Transverse colon (tissue), 4 donors: ENCODE results near the gene HOXC13. TPM values are rescaled to one million over a fixed set of nuclear protein-coding genes. Genes with fewer than 3 reads are reported as not detected.

Experiments
- DNase-seq: peaks from one replicate; pipeline ENCODE4 v3.0.0-alpha.2; 2019
- H3K27ac ChIP-seq, 4 donors: fragments of 200-600 bp; sonication (generic); 2 replicates each; pipeline ENCODE4 v1.5.1; 2016 to 2018; ENCODE audit warnings: inconsistent platforms in 4 of 4
- H3K27me3 ChIP-seq: fragments of 200-600 bp; sonication (generic); 2 replicates; pipeline ENCODE4 v1.5.1; 2017; ENCODE audit warnings: inconsistent platforms
- H3K36me3 ChIP-seq, 4 donors: fragments of 200-600 bp; sonication (generic); 2 replicates each; pipeline ENCODE4 v1.5.1; 2017 to 2019; ENCODE audit warnings: inconsistent platforms in 4 of 4
- H3K4me1 ChIP-seq, 4 donors: fragments of 200-600 bp; sonication (generic); 2 replicates each; pipeline ENCODE4 v1.5.1; 2017 to 2020; ENCODE audit warnings: inconsistent platforms in 4 of 4
- H3K4me3 ChIP-seq, 4 donors: fragments of 200-600 bp; sonication (generic); 1 replicate in 1 of 4; 2 replicates in 3 of 4; pipeline versions ENCODE4 v1.5.1 to v1.6.1; 2017 to 2019; ENCODE audit warnings: inconsistent platforms in 4 of 4
- H3K9me3 ChIP-seq, 2 donors: fragments of 200-600 bp; sonication (generic); 2 replicates each; pipeline ENCODE4 v1.5.1; 2017 to 2019; ENCODE audit warnings: inconsistent platforms in 2 of 2
- EP300 ChIP-seq: sonication (generic); formaldehyde crosslinking; IDR thresholded peaks from one replicate; pipeline ENCODE4 v1.6.1; 2017; ENCODE audit warnings: antibody characterized with exemption, low read depth
- POLR2A ChIP-seq: fragments of 450-650 bp; IDR thresholded peaks from one replicate; pipeline ENCODE4 v1.6.1; 2016; ENCODE audit warnings: antibody characterized with exemption, mild to moderate bottlenecking, moderate library complexity
- POLR2AphosphoS5 ChIP-seq, 3 donors: sonication (generic); formaldehyde crosslinking; IDR thresholded peaks; one replicate each; pipeline ENCODE4 v1.6.1; 2016; ENCODE audit warnings: antibody characterized with exemption in 3 of 3
- WGBS, 2 donors: methylation state at CpG; one replicate each; pipeline ENCODE4 v1.1.5; 2018; ENCODE audit warnings: low coverage in 1 of 2; 5-methylcytosine and 5-hydroxymethylcytosine counted together
- in situ Hi-C, 4 donors: fragments of 200-750 bp; cut with MboI; loops; one replicate each; pipeline versions ENCODE4 v1.15.0 to v1.15.1; 2017; ENCODE audit warnings: low sequenced_read_pairs in 3 of 4, low pct_ligation_motif_present in 1 of 4, low pct_unique_long_range_greater_than_20kb in 1 of 4
- intact Hi-C: fragments of 100-400 bp; cut with DNase I; formaldehyde crosslinking; loops from one replicate; pipeline ENCODE4 v1.15.1; 2023; ENCODE audit warnings: low total_unique reads
- total RNA-seq, 4 donors: library from RNA; depleted of rRNA; stranded (reverse); fragments of >200 nt; gene quantifications; one replicate each; pipeline ENCODE4 v1.1.0, GENCODE V29; 2016
- TF ChIP-seq, protein P1 (sequence below), 5 experiments: fragments of 200-600 bp in 3 of 5; fragments of 450-650 bp in 2 of 5; sonication (generic) in 3 of 5; IDR thresholded peaks; 1 replicate in 2 of 5; 2 replicates in 3 of 5; pipeline ENCODE4 v1.5.1; 2016 to 2017; ENCODE audit warnings: antibody characterized with exemption in 5 of 5, inconsistent platforms in 3 of 5, mild to moderate bottlenecking in 2 of 5, moderate library complexity in 1 of 5

Gene HOXC13
- total RNA-seq, 4 donors from 2014 or later: not detected

DNA sequence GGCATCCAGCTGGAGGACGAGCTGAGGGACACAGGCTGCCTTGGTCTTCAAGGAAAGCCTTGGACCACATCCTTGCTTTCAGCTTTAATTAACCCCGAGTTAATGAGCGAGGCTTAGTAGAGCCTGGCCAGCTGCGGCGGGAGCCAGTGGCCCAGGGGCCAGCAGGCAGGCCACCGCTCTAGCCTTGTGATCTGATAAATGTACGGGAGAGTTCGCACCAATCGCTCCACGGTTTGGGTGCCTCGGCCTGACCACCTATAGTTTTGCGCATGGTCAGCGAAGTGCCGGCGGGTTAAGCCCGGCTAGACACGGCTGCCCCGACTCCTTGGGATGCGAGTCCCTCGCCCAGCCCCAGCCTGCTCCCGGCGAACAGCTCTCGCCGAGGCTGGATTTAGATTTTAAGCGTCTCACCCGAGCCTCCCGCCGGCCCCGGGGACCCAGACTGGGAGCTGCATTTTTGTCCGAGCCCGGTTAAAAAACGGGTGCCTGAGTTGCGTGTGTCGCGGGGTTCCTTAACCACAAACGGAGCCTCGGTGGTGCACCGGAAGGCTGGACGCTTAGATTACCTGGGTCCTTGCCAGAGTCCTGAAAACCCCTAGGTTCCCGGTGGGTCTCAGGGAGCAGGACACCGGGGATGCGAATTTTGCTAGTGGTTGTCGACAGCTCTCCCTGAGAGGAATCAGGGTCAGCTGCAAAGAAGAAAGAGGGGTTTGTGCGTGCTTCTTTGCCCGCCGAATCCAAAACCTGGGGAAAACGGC is 13.1 kb downstream of the HOXC13 start:
- H3K4me1 ChIP-seq: peaks cover 0 to 3% (median 0%) of the 10 kb centered on the region in 4 donors
- H3K36me3 ChIP-seq: no peaks in the 10 kb centered on the region
- H3K9me3 ChIP-seq: no peaks in the 10 kb centered on the region
- WGBS, 2 donors: 19% methylated on average over 47 of the region's 47 CpGs; no CpG with 5 or more reads in 1 of the 2 donors
- H3K27me3 ChIP-seq: peaks cover 100% of the 10 kb centered on the region
- in situ Hi-C loops: no loop called here
- no peak overlapping the region for H3K27ac ChIP-seq
- no peak overlapping the region for H3K4me3 ChIP-seq
- DNase-seq: no peak
- TF ChIP-seq POLR2A (no peak), EP300 (no peak), POLR2AphosphoS5 (IDR thresholded peaks at IDR 0.05) (no peak)
- TF ChIP-seq, protein P1, sequence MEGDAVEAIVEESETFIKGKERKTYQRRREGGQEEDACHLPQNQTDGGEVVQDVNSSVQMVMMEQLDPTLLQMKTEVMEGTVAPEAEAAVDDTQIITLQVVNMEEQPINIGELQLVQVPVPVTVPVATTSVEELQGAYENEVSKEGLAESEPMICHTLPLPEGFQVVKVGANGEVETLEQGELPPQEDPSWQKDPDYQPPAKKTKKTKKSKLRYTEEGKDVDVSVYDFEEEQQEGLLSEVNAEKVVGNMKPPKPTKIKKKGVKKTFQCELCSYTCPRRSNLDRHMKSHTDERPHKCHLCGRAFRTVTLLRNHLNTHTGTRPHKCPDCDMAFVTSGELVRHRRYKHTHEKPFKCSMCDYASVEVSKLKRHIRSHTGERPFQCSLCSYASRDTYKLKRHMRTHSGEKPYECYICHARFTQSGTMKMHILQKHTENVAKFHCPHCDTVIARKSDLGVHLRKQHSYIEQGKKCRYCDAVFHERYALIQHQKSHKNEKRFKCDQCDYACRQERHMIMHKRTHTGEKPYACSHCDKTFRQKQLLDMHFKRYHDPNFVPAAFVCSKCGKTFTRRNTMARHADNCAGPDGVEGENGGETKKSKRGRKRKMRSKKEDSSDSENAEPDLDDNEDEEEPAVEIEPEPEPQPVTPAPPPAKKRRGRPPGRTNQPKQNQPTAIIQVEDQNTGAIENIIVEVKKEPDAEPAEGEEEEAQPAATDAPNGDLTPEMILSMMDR (IDR thresholded peaks at IDR 0.05): no peak
- intact Hi-C loops: no loop called here

DNA sequence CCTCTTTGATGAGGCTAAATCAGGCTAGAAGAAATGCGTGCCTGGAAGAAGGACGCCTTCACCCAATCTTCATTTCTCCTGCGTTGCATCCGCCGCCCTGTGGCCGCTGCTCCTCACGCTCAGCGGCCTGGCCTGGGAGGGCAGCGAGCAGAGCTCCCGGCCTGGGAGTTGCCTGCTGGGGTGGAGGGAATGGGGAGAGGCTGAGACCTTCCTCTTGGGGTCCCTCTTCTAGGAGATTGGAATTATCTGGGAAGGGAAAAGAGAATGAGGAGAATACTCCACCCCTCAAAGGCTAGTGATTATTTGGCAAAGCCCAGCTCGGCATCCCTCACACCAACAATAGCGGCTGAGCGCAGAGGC is 13.7 kb downstream of the HOXC13 start:
- intact Hi-C loops (no loop called here), in situ Hi-C loops (no loop called here)
- Histone ChIP-seq H3K4me3 (no peak overlapping the region), H3K4me1 (peaks cover 0 to 3% (median 0%) of the 10 kb centered on the region in 4 donors), H3K9me3 (no peaks in the 10 kb centered on the region), H3K27me3 (peaks cover 100% of the 10 kb centered on the region), H3K27ac (no peak overlapping the region), H3K36me3 (no peaks in the 10 kb centered on the region)
- 22% methylated on average over 13 of the region's 13 CpGs; no CpG with 5 or more reads in 1 of the 2 donors for WGBS, 2 donors
- DNase-seq: no peak
- no peak for TF ChIP-seq POLR2AphosphoS5 (IDR thresholded peaks at IDR 0.05)
- no peak for TF ChIP-seq POLR2A
- TF ChIP-seq EP300: no peak
- TF ChIP-seq, protein P1 (IDR thresholded peaks at IDR 0.05): no peak

DNA sequence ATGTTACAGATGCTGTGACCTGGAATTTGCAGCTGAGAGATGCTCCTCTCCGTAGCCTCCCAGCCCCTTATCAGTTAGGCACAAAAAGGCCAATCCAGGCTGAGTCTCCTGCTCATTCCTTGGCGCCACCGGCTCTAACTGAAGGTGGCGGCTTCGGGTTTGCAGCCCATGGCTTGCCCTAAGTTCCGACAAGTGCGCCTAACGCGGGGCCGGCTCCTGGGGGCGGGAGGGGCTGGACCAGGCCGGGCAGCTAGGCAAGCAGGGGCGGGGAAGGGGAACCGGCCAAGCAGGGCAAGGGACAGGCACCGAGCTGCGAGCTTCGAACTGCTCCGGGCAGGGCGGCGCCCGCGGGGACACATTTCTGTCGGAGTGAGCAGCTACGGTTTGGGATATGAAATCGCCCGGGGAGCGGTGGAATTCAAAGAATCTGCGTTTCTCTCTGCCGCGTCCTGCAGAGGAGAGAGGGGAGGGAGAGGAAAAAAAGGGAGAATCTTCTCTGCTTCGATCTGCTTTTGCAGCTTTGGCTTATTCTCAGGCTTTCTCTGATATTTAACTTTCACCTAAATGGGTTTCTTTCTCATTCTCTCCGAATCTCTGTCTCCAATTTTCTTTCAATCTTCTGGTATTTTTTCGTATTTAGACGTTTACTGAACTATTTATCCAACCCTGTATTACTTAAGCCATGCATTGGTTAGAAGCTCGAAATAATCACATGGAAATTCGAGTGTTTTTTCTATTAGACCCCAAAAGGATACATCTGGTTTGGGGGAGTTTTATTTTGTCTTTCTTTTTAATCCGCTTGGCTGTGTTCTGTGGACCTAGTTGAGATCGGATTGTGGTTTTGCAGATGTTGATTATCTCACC is 14.5 kb downstream of the HOXC13 start:
- no peak for DNase-seq
- peaks cover 0 to 3% (median 0%) of the 10 kb centered on the region in 4 donors for H3K4me1 ChIP-seq
- WGBS, 2 donors: 14 to 25% methylated on average over 6 to 38 of the region's 38 CpGs
- H3K9me3 ChIP-seq: no peaks in the 10 kb centered on the region
- H3K36me3 ChIP-seq: no peaks in the 10 kb centered on the region
- TF ChIP-seq POLR2AphosphoS5 (IDR thresholded peaks at IDR 0.05): no peak
- no peak for TF ChIP-seq EP300
- TF ChIP-seq, protein P1 (IDR thresholded peaks at IDR 0.05): no peak
- TF ChIP-seq POLR2A: no peak
- no peak overlapping the region for H3K4me3 ChIP-seq
- H3K27ac ChIP-seq: no peak overlapping the region
- intact Hi-C loops: no loop called here
- H3K27me3 ChIP-seq: peaks cover 100% of the 10 kb centered on the region
- in situ Hi-C loops: no loop called here
